ENCODE data around the gene SPACA7. TPM values are rescaled to one million over a fixed set of nuclear protein-coding genes. Genes with fewer than 3 reads are reported as not detected.

The SPACA7 gene
- total RNA-seq, 3 donors from 2014 or later (not counting 1 experiment from before 2014, with no cell fraction given), result not detected

DNA sequence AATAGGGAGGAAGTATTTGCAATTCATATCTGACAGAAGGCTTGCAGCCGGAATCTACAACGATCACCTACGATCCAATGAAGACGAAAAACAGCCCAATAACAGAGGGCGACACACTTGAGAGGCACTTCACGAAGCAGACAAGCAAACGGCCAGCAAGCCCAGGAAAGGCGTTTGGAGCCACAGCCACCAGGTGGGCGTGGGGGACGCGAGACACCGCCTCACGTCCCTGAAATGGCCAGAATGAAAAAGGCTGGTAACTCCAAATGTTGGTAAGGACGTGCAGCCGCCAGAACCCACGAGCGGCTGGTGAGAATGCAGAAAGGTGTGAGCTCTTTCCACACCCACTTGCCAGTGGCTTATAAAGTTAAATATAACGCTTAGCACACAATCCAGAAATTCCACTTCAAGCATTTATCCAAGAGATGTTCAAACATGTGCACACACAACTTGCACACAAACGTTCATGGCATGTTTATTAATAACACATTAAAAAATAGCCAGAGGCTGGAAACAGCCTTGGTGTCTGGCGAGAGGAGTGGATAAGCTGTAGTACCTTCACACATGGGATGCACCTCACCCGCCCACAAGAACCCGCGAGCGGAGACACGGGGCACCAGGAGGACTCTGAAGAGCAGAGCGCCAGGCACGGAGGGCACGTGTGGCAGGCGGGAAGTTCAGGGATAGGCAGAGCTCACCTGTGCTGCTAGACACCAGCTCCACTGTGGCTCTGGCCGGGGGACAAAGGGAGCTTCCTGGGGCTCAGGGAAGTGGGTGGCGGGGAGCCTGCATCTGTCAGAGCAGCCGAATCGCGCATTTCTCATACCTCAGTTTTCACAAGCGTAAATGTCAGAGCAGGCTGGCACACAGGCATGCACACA lies 89.3 kb downstream of the SPACA7 start:
- TF ChIP-seq, protein P1, sequence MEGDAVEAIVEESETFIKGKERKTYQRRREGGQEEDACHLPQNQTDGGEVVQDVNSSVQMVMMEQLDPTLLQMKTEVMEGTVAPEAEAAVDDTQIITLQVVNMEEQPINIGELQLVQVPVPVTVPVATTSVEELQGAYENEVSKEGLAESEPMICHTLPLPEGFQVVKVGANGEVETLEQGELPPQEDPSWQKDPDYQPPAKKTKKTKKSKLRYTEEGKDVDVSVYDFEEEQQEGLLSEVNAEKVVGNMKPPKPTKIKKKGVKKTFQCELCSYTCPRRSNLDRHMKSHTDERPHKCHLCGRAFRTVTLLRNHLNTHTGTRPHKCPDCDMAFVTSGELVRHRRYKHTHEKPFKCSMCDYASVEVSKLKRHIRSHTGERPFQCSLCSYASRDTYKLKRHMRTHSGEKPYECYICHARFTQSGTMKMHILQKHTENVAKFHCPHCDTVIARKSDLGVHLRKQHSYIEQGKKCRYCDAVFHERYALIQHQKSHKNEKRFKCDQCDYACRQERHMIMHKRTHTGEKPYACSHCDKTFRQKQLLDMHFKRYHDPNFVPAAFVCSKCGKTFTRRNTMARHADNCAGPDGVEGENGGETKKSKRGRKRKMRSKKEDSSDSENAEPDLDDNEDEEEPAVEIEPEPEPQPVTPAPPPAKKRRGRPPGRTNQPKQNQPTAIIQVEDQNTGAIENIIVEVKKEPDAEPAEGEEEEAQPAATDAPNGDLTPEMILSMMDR (IDR thresholded peaks at IDR 0.05), result no peak
- Mint-ChIP-seq H3K36me3 (no peaks in the 10 kb centered on the region), H3K4me1 (no peaks in the 10 kb centered on the region), H3K4me3 (no peak overlapping the region), H3K27ac (no peak overlapping the region), H3K9me3 (no peaks in the 10 kb centered on the region), H3K27me3 (ENCODE audit: low read depth in 2 of 2) (peaks cover 10 to 11% of the 10 kb centered on the region in 2 donors)
- Histone ChIP-seq H3K9me3 (ENCODE audit: control insufficient read depth, insufficient read depth, low read length) (no peaks in the 10 kb centered on the region), H3K36me3 (ENCODE audit: control insufficient read depth, insufficient read depth, low read length) (no peaks in the 10 kb centered on the region), H3K4me3 (ENCODE audit: low read length) (no peak overlapping the region), H3K27ac (ENCODE audit: low read length) (no peak overlapping the region), H3K27me3 (ENCODE audit: control insufficient read depth, insufficient read depth, low read length) (no peaks in the 10 kb centered on the region), H3K4me1 (ENCODE audit: control insufficient read depth, insufficient read depth, low read length) (no peaks in the 10 kb centered on the region)
- intact Hi-C loops (cut with micrococcal nuclease), result no loop called here
- ATAC-seq, result no peak
- DNase-seq, result no peak
- WGBS (ENCODE audit: insufficient coverage), result 87% methylated on average over 35 of the region's 35 CpGs

DNA sequence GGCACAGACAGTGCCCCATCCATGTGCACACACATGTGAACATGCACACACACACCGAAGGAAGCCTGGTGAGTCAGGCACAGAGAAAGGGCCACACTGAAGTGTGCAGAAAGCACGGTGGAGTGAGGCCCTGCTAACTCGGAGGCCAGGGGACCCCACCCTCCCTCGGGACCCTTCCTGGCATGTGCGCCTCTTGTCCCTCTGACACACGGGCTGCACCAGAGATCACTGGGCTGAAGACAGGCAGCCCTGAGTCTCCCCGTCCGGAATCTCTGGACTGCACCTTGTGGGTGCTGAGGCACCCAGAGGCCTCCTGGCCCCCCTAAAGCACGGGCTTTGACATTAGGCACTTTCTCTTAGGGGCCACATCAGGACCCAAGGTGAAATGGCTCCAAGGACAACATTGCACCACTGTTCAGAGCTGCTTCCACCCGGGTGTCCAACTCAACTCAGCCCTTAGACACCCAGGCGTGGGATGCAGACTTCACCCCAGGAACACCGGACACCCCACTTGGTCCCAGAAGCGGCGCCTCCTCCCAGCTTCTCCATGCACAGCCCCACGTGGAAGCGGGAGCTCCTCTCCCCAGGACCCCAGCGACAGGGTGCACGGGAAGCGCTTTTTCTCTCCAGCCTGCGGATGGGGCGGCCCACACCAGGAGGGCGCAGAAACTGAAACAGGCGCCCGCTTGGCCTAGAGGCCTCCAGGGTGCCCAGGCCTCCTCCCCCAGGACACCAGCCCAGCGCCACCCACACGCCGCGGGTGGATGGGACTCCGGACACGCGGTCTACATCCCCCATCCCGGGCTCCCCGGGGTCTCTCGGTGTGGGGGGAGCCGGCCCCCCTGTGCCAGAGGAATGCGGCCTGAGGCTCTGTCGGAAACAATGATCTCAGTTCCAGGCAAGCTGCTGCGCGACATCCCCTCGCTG lies 90.2 kb downstream of the SPACA7 start:
- Histone ChIP-seq H3K9me3 (ENCODE audit: control insufficient read depth, insufficient read depth, low read length) (peaks cover 3% of the 10 kb centered on the region), H3K36me3 (ENCODE audit: control insufficient read depth, insufficient read depth, low read length) (no peaks in the 10 kb centered on the region), H3K4me1 (ENCODE audit: control insufficient read depth, insufficient read depth, low read length) (no peaks in the 10 kb centered on the region), H3K4me3 (ENCODE audit: low read length) (no peak overlapping the region), H3K27ac (ENCODE audit: low read length) (no peak overlapping the region), H3K27me3 (ENCODE audit: control insufficient read depth, insufficient read depth, low read length) (no peaks in the 10 kb centered on the region)
- intact Hi-C loops (cut with micrococcal nuclease), result no loop called here
- Mint-ChIP-seq H3K27me3 (ENCODE audit: low read depth in 2 of 2) (peaks cover 10 to 11% of the 10 kb centered on the region in 2 donors), H3K27ac (no peak overlapping the region), H3K4me1 (no peaks in the 10 kb centered on the region), H3K36me3 (no peaks in the 10 kb centered on the region), H3K4me3 (no peak overlapping the region), H3K9me3 (no peaks in the 10 kb centered on the region)
- WGBS (ENCODE audit: insufficient coverage), result 92% methylated on average over 40 of the region's 40 CpGs
- TF ChIP-seq, protein P1 (IDR thresholded peaks at IDR 0.05), result no peak
- DNase-seq (no peak), ATAC-seq (no peak)

DNA sequence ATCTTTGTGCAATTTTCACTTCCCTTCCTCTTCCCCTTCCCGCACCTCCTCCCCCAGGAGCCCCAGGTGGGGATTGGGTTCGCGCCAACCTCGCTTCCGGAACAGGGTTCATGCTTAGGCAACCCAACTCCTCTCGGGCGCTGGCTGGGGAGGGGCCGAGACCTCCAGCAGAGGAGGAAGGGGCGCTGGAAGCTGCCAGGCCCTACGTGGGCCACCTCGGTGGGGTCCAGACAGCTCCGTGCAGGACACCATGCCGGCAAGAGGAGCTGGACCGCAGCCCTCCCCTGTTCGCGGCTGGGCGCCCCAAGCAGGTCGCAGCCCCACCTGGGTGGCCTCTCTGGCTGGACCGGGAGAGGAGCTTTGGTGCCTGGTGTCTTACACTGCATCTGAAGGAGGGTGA lies 91.1 kb downstream of the SPACA7 start:
- Mint-ChIP-seq H3K27ac (no peak overlapping the region), H3K4me3 (no peak overlapping the region), H3K36me3 (no peaks in the 10 kb centered on the region), H3K9me3 (no peaks in the 10 kb centered on the region), H3K27me3 (ENCODE audit: low read depth in 2 of 2) (peaks cover 5 to 6% of the 10 kb centered on the region in 2 donors), H3K4me1 (no peaks in the 10 kb centered on the region)
- 88% methylated on average over 19 of the region's 19 CpGs for WGBS (ENCODE audit: insufficient coverage)
- peaks cover 3% of the 10 kb centered on the region for H3K9me3 ChIP-seq (ENCODE audit: control insufficient read depth, insufficient read depth, low read length)
- no peaks in the 10 kb centered on the region for H3K4me1 ChIP-seq (ENCODE audit: control insufficient read depth, insufficient read depth, low read length)
- intact Hi-C loops (cut with micrococcal nuclease), result no loop called here
- no peak for DNase-seq
- no peak for ATAC-seq
- no peak overlapping the region for H3K27ac ChIP-seq (ENCODE audit: low read length)
- H3K36me3 ChIP-seq (ENCODE audit: control insufficient read depth, insufficient read depth, low read length), result no peaks in the 10 kb centered on the region
- H3K4me3 ChIP-seq (ENCODE audit: low read length), result no peak overlapping the region
- no peaks in the 10 kb centered on the region for H3K27me3 ChIP-seq (ENCODE audit: control insufficient read depth, insufficient read depth, low read length)
- TF ChIP-seq, protein P1 (IDR thresholded peaks at IDR 0.05), result no peak
